GM12801 (cell line): ENCODE data around the gene ZNF646.

Source experiments
- CTCF ChIP-seq: IDR thresholded peaks from one replicate; pipeline ENCODE4 v1.5.1; 2011; ENCODE audit warnings: control low read depth; ENCODE audit not compliant: insufficient read length; ENCODE audit errors: extremely low read depth

ZNF646 gene

GRCh38 chr16:31093132-31093703 is 19.0 kb downstream of the ZNF646 start:
- no peak for TF ChIP-seq CTCF

DNA sequence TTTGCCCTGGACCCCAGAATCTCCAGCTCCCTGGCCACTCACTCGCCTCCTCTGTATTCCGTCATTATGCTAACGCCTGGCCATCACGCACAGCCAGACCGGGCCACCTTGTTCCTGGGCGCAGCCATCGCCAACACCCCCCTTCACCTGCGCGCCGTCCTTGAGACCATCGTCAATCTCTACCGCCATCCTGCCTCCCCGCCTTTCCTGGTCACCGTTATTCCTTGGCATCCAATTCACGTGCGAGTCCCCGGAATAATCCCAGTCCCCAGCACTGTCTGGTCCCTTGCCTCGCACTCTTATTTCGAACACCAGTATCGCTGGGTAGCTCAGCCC is 19.8 kb downstream of the ZNF646 start:
- no peak for TF ChIP-seq CTCF

DNA sequence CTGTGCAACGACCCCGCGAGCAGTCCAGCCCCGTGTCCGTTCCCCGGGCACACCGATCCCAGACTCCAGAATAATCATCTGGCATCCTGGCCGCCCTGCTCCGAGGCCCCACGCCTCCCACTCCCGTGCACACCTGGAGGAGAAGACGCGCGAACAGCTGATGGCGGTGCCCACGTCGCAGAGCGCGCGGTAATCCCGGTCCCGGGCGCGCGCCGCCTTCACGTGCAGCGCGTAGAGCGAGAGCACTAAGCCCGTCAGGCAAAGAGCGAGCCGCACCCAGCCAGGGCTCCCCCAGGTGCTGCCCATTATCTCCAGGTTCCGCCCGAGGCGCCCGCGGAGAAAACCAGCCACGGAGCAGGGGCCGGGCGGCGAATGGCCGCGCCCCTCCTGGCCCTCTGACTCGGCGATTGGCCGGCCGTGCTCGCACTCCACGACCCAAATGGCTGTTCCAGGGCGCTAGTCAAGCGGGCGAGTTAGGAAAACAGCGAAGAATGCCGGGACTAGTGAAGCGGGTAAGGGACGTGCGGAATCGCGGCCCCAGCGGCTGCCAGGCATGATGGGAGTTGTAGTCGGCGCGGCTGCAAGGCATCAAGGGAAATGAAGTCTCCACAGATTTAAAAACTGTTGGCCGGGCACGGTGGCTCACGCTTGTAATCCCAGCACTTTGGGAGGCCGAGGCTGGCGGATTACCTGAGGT is 20.4 kb downstream of the ZNF646 start, which contains the start of gene VKORC1:
TSS of gene VKORC1 (minus strand) at position 374 of the 697 bp plus-strand sequence. CDS start at position 306, 68 bp downstream.
- TF ChIP-seq CTCF = no peak

DNA sequence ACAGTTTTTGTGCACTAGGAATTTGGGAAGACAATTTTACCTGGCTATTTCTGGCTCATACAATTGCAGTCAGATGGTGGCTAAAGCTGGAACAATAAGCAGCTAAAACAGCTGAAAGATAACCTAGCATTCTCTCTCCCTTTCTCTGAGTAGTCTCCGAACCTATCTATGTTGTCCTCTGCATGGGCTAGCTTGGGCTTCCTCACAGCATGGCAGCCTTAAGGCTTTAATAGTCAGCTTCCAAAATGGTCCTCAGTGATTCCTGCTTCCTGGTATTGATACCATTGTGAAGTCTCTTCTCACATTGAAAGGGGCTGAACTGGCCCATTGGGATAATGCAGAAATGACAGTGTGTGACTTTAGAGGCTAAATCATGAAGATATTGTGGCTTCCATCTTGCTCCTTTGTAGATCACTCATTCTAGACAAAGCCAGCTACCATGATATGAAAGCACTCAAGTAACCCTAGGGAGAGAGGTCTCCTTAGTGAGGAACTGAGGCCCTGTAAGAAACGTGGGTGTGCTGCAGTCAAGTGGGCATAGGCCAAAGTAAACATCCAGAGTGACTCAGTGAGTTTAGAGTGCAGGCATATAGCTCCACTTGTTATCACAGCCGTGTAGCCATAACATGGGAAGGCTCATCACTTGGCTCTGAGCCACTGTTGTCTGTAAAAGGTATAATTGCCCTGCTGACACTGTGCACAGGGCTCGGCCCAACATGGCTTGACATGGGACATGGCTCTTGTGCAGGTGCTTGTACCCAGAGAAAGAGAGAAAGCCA is 25.8 kb downstream of the ZNF646 start:
- no peak for TF ChIP-seq CTCF

DNA sequence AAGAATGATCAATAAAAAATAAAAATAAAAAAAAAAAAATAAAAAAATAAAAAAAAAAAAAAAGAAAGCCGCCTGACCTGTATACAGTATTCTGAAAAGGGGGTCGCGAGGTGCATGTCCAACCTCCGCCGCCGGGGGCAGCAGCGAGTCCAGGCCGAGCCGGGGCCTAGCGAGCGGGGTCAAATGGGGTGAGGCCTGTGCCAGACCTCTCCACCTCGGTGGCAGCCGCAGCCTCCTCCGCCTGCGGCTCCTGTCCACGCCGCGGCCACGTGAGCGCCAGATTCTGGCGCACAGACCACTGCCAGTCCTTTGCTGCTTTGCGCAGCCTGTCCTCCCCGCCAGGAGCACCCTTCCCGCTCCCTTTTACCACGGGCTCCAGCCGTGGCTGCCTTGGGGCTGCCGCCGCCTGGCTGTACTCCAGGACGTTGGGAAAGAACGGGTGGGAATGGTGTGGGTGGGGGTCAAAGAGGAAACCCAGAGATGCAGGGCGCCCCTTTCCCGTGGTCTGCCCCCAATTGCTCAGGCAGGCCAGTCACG is 31.5 kb downstream of the ZNF646 start:
- no peak for TF ChIP-seq CTCF

DNA sequence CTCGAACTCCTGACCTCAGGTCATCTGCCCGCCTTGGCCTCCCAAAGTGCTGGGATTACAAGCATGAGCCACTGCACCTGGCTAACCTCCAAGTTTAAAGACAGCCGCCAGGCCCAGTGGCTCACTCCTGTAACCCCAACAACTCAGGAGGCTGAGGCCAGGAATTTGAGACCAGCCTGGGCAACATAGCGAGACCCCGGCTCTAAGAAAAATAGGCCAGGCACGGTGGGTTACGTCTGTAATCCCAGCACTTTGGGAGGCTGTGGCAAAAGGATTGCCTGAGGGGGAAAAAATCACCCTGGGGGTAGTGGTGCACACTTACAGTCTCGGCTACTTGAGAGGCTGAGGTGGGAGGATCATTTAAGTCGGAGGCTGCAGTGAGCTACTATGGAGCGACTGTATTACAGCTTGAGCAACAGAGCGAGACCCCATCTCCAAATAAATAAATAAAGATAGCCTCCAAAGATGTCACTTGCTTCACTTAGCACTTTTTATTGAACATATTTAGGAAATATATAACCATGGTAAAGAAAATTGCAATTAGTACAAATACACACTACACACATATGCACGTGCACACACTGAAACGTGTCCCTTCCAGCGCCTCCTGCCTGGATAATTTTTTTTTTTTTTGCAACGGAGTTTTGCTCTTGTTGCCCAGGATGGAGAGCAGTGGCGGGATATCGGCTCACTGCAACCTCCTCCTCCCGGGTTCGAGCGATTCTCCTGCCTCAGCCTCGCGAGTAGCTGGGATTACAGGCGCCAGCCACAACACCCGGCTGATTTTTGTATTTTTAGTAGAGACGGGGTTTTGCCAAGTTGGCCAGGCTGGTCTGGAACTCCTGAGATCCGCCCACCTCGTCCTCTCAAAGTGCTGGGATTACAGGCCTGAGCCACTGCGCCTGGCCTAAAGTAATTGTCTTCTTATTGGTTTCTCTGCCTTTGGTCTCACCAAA is 32.6 kb downstream of the ZNF646 start:
- no peak for TF ChIP-seq CTCF
